GM13976 (cell line): ENCODE data around the gene PTPRJ.

Experiments used
- DNase-seq: peaks from one replicate; pipeline ENCODE4 v3.0.0; 2012; ENCODE audit warnings: low spot score
- in situ Hi-C: fragments of 300-500 bp; cut with MboI; formaldehyde crosslinking; loops from one replicate; pipeline ENCODE4 v1.12.0; 2022; ENCODE audit warnings: low sequenced_read_pairs, mixed read lengths, inconsistent platforms; ENCODE audit not compliant: unreplicated experiment
- TF ChIP-seq, protein P1 (sequence below): IDR thresholded peaks from 2 replicates; pipeline ENCODE4 v1.5.1; 2012; ENCODE audit warnings: borderline replicate concordance, mild to moderate bottlenecking; ENCODE audit not compliant: insufficient read depth; ENCODE audit errors: extremely low read depth, missing control alignments, control extremely low read depth

Gene PTPRJ

DNA sequence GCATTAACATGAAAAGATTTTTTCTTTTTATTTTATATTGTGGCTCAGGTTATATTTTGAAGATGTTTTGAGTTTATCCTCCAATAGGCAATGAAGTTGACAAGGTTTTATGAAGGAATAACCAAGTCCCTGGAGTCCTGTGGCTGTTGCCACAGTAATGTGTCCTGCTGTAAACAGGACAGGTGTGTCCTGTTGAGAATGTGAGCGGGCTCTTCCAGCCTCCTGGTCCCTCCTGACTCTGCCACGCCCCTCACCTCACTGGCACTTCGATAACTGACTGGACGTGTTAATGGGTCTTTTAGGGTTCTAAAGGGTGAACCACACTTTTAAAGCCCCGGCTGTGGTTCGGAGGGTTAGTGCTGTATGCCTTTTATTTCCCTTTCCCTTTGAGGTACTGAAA is 188.5 kb downstream of the PTPRJ start:
- TF ChIP-seq, protein P1, sequence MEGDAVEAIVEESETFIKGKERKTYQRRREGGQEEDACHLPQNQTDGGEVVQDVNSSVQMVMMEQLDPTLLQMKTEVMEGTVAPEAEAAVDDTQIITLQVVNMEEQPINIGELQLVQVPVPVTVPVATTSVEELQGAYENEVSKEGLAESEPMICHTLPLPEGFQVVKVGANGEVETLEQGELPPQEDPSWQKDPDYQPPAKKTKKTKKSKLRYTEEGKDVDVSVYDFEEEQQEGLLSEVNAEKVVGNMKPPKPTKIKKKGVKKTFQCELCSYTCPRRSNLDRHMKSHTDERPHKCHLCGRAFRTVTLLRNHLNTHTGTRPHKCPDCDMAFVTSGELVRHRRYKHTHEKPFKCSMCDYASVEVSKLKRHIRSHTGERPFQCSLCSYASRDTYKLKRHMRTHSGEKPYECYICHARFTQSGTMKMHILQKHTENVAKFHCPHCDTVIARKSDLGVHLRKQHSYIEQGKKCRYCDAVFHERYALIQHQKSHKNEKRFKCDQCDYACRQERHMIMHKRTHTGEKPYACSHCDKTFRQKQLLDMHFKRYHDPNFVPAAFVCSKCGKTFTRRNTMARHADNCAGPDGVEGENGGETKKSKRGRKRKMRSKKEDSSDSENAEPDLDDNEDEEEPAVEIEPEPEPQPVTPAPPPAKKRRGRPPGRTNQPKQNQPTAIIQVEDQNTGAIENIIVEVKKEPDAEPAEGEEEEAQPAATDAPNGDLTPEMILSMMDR, result no peak
- in situ Hi-C loops, result no loop called here
- no peak for DNase-seq

DNA sequence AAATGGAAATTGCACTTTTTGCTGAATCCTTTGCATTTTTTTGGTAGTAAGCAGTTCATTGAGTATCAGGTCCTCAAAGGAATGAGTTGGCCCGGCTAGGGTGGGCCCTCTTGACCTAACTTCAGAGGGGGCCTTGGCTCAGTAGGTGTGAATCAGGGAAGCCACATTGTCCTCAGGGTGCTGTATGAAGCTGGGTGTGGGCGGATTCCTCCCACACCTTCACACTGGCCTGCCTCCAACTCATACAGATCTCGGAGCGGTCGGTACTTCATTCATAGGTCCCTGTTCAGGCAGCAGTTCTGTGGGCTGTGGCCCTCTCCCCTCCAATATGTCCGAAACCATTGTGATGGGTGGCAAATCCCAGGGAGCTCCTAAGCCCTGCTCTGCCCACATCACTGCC is 188.9 kb downstream of the PTPRJ start:
- in situ Hi-C loops, result no loop called here
- no peak for DNase-seq
- TF ChIP-seq, protein P1, result no peak

DNA sequence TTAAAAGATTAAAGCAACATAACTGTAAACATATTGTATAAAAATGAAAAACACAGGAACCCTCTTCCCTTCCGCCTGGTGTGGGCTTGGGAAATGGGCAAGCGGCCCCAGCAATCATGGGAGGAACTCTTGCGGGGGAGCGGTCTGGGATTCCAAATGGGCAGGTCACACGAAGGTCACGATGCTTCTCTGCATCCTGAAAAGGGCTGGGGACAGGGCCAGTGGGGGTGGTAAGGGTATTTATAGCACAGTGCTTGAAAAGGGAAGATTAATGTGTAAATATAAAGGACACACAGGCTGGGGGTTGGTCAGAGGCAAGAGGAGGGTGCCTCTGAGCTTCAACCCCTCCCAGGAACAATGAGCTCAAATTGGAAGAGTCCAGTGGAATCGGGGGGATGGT is 189.4 kb downstream of the PTPRJ start:
- in situ Hi-C loops, result no loop called here
- no peak for DNase-seq
- TF ChIP-seq, protein P1, result no peak

DNA sequence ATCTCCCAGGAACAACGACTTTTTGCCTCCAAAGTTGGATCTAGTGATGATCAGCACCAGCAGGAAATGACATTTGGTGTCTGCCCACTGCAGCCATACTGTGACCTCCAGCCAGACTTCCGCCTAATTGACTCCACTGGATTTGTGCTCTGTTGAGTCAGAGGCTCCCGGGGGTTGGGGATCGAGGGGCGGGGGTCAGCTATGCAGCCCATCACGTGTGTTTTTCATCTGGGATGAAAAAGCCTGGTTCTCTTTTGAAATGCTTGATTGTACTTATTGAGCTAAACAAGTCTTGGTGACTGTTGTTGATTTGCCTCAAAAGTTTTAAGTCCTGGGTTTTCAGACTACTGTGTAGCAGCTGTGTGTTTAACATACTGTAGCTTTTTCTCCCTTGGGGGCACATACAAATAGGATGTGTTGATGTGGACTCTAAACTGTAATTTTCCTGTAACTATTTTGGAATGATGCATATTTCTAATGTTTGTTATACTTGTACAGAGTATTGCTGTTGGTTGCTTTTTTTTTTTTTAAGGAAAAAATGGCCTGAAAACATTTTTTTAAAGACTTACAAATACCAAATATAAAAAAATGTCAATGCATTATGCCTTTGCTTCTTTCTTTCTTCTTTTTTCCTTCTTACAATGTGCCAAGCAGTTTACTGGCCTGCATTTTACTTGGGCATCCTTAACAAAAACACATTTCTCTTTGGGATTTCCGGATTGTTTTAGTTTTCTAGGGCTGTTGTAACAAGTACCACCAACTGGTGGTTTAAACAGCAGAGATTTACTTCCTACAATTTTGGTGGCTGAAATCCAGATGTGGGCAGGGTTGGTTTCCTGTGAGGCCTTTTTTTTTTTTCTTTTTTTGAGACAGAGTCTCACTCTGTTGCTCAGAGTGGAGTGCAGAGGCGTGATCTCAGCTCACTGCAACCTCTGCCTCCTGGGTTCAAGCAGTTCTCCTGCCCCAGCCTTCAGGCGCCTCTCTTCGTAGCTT is 190.2 kb downstream of the PTPRJ start:
- TF ChIP-seq, protein P1, result no peak
- in situ Hi-C loops, result no loop called here
- no peak for DNase-seq

DNA sequence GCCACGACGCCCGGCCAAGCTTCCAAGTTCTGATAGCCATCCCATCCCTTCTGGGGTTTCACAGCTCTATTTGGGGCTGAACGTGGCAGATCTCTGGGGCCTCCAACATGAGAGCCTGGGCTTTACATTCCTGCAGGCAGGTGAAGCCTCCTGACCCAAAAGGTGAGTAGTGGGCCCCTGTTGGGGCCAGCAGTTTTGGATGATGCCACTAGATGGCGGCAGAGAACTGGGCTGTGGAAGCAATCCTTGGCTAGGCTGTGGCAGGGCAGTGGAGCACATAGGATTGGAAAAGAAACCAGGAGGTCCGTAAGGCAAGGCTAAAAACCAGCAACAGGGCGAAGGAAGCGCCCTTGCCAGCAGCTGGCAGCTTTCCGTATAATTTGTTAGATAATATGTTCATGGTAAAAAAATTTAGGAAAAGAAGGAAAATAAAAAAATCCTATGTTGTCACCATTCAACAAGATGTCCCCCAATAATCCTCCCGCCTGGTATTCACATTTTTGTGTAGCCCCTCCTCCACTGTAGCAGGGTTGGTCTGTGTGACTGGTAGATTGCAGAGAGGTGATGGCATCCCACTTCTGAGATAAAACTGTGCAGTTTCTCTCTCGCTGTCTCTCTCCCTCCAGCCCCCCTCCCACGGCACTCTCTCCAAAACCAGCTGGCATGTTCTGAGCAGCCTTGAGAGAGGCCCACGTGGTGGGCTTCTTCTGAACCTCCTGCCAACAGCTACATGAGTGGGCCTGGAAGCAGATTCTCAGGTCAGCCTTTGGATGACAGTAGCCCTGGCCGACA is 192.7 kb downstream of the PTPRJ start:
- DNase-seq, result peak; percentile 73
- in situ Hi-C loops, result no loop called here
- TF ChIP-seq, protein P1, result peak; percentile 82

DNA sequence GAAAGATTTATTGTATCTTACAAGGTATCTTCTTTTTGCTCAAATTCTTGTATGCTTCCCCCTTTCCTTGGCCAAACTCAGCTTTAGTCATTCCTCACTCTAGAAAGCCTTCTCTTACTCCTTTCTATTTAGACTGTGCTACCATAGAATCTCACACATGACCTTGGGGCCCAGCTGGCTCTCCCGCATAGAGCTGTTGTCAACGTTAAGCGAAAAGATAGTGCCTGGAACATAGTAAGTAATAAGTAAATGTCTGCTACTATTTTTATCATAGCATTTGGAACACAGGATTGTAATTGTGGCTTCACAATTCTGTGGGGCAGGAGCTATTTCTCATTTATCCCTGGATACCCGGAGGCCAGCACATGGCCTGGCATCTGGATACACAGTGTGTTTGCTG is 197.3 kb downstream of the PTPRJ start:
- TF ChIP-seq, protein P1, result no peak
- DNase-seq, result no peak
- in situ Hi-C loops, result no loop called here
